NCI-H345 (cell line): ENCODE measurements around the gene ZRANB1.
"Not testable (repeated sequence)": the region's sequence is repeated elsewhere in the genome, so short reads cannot be mapped to it uniquely, and the experiment has no call there.

Source experiments
- DNase-seq: peaks from one replicate; lab custom pipeline; 2025; lab: John Stamatoyannopoulos, UW

The ZRANB1 gene

DNA sequence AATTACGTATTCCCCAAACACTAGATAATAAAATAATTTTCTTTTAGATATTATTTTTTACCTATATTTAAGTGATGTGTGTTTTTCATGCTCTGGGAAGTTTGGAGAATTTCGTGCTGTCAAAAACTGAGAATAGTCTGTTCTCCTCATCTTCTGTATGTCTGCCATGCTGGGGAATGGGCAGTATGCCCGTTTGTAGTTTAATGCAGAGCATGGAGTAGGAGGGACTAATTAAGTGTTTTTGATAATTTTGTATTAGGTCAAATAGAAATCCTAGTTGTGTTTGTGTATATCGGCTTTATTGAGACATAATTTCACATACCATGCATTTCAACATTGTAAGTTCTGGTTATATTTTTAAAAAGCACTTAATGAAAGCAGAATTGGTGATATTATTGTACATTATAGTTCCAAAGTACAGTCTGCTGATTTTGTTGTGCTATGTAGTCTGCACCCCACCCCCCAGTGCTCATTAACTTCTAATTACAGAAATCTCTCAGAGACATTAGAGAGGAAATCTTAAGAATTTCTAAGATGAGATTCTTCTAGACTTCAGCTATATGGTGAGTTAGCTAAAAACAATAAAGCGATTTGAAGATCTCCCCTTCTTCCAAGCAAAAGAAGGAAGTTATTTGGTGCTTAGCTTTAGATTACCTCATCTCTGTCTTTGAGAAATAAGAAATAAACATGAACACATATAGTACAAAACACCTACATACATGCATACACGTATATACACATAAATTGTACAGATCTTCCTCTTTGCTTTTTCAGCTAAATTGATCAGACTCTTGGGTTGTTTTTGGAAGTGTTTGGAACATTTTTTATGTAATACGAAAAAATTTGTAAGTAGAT, 22.2 kb downstream of the ZRANB1 start:
- DNase-seq: no peak

DNA sequence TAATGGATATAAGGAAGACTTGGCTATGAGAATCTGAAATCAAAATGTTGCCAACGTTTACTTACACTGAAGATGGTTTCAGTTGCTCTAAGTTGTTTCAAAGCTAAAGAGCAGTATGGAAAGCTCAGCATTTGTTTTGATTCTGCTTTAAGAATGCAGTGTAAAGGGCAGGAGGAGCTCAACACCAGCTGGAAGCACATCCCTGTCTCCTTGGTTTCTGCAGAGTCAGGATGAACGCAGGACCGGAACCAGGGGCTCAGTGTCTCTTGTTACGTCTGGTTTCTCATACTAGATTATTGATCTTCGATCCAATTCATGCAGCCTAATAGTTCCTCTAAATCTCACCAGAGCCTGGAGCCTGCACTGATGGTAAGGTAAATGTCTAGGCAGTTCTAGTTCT, 24.1 kb downstream of the ZRANB1 start:
- DNase-seq: no peak

DNA sequence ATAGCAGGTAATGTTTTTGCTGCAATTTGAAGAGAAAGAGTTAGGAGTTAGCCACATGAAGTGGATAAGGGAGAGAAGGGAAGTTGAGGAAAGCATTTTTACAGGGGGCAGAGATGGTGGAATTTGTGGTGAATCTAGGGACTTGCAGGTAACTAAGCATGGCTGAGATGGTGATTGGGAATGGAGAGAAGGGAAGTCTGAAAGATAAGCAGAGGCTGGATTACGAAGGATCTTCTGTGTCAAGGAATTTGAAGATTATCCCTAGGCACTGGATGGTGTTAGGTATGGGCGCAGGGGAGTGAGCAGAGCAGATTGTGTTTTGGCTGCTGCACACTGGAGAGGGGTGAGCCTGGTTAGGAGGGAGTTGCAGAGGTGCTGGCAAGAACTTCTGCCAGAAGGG, 25.3 kb downstream of the ZRANB1 start:
- DNase-seq: no peak

DNA sequence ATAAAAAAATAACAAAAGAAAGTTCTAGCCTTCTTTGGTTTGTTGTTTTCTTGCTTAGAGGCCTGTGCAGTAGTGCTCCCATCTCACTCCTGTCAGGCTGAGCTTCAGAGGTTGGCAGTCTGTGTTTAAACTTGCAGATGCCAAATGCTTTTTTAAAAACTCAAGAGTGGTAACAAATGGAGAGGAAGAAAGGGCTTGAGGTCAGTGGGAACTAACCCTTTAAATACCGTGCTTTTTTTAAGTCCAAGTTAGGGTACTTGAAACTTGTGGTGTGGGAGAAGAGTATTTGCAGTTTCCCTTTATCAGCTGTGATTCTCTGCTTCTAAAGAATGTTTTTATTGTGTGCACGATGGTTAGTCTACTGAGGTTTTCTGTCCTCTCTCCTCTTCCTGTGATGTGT, 29.4 kb downstream of the ZRANB1 start:
- DNase-seq: no peak

DNA sequence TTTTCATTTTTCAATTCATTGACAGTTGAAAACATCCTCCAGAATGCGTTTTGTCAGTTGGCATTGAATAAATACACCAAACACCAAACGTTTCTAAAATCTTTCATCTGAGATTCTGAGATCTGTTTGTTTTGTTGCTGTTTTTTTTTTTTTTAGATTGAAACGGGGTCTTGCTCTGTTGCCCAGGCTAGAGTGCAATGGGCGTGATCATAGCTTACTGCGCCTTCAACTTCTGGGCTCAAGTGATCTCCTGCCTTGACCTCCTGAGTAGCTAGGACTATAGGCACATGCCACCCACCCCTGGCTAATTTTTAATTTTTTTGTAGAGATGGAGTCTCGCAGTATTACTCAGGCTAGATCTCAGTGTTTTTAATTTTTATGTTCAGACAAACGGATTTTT, 30.7 kb downstream of the ZRANB1 start:
- DNase-seq: no peak

DNA sequence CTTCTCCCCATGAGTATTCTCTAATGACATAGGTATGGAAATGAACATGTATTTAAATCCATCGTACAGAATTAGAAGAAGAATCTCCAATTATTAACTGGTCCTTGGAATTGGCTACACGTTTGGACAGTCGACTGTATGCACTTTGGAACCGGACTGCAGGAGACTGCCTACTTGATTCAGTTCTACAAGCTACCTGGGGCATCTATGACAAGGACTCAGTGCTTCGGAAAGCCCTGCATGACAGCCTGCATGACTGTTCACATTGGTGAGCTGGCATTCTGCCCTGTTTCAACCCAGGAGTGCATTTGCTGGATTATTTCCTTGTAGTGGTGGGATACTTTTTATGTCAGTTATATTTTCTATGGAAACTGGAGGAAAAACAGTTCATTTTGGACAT, 32.2 kb downstream of the ZRANB1 start:
- no peak for DNase-seq

DNA sequence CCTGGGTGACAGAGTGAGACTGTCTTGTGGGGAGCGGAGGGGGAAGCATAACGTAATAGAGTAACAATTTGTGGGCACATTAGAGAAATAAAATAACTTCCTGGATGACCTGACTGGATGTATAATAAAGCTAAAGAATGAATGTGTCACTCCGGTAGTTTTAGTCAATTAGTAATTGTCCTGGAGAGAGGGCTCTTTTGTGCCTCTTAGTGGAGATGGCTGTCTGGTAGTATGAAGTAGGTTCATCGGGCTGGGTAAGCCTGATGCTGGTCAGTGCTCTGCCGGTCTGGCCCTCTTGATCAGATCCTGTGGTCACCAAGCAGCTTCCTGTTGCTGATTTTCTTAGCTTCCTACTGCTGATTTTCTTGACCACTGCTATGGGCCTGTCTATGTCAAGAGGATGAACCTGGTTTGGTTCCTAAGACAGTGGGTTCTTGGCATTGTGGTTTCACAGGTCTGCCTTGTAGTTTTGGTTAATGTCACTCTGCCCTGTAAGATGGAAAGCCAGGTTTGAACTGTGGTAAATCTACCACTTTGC, 34.1 kb downstream of the ZRANB1 start:
- DNase-seq: no peak

DNA sequence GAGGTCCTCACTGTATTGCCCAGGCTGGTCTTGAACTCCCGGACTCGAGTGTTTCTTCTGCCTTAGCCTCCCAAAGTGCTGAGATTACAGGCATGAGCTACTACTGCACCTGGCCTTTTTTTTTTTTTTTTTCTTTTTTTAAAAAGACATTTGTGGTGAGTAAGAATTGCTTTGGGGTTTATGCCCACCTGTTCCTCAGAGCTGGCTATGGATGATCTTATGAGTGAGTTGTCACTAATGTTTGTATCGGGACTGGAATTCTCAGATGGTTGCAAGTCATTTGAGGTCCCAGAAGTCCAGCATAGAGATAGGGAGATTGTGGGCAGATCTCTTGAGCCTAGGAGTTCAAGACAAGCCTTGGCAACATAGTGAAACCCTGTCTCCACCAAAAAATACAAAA, 35.2 kb downstream of the ZRANB1 start:
- DNase-seq: no peak

DNA sequence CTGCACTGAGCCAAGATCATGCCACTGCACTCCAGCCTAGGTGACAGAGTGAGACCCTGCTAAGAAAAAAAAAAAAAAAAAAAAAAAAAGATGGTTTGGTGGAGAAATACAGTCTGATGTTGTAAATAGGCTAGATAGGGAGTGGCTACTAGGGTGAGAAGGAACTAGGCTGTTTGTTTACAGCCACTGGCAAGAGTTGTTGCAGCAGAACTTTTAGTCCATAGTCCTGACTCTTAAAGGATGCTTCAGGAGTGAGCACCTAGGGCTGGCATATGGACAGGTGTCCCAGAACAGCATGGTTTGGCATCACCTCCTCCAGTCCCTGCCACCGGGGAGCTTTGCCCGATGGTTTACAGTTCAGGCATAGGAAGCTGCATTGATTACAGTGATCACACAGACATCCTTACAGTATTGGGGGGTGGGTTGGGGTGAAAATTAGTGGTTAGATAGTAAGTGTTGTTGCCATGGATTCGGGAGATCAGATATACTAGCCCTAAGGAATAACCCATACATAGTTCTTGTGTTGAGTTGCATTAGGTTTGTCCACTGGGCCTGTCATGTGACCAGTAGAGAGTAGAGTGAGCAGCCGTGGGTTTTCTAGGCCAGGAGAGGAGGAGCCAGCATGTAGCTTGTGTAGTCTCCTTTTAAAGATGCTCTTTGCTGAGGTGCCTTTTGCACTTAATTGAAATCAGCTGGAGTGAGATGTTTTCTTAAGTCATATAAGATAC, 35.9 kb downstream of the ZRANB1 start:
- no peak for DNase-seq

DNA sequence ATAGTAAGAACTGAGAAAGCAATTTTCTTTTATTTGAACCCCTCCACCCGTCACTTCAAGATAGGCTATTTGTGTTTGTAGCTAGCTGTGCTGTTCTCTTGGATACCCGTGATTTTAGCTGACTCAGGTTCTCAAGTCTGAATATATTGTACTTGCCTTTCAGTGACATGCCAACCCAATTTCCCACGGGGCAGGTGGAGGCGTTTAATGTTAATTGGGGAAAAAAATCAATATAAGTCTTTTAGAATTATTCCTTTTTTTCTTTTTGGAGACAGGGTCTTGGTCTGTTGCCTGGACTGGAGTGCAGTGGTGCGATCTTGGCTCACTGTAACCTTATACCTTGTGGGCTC, 36.4 kb downstream of the ZRANB1 start:
- no peak for DNase-seq

DNA sequence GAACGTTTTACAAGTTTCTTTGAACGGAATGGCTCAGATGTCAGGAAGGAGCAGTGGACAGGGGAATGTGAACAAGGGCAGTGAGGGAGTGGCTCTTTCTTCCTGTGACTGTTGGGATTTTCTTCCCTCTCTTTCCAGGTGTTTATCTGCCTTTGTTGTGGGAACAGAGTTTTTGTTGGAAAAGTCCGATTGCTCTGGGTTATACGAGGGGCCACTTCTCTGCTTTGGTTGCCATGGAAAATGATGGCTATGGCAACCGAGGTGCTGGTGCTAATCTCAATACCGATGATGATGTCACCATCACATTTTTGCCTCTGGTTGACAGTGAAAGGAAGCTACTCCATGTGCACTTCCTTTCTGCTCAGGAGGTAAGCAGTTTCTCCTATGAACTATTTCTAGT, 41.4 kb downstream of the ZRANB1 start:
- no peak for DNase-seq

DNA sequence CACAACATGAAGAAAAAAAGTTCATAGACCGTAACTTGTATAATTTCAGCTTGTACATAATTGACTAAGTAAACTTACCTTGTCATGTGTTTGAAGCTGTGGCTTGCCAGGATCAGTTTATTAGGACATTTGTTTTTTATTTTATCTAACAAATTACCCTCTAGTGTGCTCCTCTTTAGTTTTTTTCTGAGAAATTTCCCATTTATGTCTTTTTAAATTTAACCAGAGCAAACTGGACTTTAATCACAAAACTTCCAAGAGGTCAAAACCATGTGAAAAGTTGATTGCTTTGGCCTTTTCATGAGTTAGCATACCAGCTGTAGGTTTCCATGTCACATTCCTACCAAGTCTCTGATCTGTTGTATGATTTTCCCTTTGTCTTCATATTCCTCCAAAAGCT, 42.5 kb downstream of the ZRANB1 start:
- DNase-seq: no peak

DNA sequence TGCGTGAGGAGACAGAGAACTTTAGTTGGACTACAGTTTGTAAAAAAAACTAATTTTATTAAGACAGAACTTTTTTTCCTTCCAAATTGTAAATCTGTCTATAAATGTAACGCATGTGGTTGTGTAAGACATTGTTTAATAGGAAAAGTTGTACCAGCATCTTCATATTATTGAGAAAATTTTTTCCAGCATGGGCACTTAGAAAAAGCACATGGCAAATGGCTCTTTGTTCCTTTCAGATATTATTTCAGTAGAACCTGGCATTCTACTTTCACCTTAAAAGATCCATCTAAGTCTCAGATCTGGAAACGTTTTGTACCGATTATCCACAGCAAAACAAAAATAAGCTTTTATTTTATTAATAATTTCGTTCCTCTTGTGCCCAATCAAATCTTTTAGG, 43.2 kb downstream of the ZRANB1 start:
- DNase-seq: no peak

DNA sequence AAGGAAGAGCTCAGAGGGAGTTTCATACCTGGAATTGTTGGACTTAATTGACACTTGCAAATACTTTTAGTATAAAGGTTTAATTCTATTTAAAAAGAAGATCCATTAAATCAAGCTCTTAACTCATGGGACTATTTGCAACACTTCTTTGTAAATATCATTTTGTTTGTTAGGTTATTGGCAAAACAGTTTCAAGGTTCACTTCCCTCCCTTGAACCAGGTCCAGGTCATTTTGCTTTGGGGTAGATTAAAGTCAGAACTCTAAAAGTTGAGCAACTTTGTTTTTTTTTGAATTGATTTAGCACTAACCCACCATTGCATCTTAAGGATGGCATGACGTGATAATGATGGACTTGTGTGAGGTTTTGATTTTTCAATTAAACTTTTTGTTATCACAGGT, 45.9 kb downstream of the ZRANB1 start:
- DNase-seq: no peak

DNA sequence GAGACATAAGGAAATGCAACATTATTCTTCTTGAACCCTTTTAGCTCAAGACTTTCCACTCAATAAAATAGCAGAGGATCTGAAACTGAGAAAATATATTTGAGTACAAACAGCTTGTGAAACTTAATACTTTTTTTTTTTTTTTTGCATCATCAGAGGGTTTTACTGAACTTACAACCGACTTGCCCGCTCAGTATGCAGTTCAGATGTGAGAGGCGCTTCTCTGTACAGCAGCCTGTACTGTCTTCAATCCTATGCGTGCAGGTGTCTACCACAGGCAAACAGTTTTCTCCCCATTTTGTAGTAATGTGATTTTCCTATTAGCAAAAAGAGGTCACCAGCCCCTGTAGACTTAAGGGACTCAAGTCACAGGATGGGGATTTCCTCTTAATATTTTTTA, 46.8 kb downstream of the ZRANB1 start:
- not testable (repeated sequence) for DNase-seq

DNA sequence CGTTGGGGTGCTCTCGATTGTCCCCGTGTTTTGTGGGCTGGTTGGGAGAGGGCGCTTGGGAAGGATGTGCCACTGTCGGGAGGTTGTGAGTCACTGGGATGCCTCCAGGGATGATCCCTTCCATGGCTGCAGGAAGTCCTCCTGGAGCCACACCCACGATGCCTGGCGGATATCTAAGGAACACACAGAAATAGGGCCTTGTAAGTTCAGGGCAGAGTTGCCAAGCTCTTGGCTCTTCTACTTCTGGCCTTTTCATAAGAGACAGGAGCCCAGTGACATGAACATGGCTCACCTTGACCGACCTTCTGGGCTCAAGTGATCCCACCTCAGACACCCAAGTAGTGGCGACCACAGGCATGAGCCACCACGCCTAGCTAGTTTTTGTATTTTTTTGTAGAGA, 47.6 kb downstream of the ZRANB1 start:
- no peak for DNase-seq

DNA sequence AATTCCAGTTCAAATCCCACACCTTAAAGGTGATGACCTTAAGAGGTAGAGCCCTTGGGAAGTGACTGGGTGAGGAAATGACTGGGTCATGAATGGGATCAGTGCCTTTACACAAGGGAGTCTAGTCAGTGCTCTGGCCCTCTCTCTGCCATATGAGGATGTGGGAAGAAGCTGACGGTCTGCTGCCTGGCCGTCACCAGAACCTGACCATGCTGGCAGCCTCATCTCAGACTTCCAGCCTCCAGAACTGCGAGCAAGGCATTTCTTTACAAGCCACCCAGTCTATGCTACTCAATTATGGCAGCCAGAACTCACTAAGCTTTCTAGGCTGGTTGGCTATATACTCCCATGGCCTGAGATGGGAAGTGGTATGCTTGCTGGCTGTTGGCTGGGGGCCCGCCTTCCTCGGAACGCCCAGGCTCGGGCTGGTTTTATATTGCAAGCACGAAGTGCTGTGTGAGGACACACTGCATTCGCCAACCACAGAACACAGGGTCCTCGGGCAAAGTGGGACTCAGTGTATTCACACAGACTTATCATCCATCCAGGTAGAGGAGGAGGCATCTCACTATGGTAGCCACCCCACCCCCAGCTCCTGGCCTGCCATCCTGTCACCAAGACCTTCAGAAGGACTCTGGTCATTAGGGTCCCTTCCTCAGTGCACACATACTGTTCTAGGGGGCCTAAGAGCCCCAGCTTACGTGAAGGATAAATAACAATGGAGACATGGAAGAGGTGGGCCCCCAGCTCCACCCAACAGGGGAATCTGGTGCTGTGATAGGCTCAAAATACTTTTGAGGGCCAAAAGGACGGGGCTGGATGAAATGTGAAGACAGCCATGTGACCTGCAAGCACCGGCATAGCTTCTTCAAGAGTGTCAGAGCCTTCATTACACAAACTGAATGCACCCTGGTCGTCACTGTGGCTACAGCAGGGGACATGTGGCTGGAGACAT, 49.0 kb downstream of the ZRANB1 start:
- DNase-seq: no peak

DNA sequence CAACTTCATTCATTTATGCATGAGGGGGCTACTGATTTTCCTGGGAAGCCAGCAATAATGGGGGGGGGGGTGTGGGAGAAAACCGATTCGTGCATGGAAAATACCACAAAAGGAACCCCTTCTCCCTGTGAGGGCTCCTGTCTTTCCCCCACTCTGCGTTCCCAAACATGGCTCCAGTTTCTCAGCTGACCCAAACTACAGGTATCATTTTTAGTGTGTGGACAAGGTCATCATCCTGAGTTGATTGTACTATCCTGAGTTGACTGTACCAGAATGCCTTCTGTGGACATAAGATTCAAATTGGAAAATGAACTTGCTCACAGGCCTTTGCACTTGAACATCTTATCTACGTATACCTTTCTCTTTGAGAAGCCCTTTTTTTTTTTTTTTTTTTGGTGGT, 49.9 kb downstream of the ZRANB1 start:
- DNase-seq: no peak

DNA sequence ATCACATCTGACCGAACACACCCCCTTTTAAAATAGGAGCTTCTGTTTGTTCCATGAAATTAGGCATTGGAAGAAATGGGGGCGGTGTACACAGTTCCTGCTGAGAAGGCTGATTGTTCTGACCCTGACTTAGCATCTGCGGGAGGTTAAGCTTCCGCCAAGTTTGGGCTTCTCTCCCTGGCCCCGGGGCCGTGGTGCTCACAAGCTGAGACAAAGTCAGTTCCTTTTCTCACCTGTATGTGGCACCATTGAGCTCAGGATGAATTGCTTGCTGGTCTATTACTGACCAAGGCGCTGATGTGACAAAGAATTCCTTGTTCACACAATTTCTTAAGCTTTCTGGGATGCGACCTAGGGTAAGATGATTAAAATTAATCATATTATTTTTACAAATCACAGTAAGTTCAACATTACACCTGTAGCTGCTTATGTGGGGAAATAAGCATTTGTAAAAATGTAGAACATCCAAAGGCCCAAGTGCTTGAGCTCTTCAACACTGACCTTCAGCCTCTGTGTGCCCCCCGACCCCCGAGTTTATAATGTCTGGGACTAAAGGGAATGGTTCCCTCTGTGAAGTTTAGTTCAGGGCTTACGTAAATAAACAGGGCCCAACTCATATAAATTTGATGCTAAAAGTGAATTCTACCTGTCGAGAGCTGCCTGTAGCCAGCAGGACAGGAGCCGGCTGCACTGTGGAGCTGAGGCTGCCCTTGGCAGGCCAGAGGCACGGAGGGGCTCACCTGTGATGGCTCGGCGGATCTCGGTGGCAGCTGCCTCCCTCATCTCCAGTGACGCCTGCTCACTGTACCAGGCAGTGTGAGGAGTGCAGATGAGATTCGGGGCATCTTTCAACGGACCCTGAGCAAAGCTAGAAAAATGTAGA, 50.8 kb downstream of the ZRANB1 start:
- peak; percentile 24 for DNase-seq

DNA sequence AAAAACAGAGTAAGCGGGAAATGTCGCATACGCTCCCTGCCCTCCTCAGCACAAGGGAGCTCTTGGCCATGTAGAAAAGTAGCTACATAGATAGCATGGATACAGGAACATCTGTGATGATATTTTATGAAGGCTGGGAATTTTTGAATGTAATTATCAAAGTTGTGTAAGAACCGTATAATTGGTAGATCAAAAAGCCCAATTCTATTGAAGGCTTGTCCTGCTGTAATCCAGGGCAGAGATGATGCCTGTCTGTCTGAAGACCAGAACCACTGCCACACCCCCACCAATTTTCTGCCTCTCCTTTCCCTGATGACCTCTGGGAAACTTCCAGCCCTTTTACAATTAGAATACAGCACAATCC, 51.4 kb downstream of the ZRANB1 start:
- no peak for DNase-seq

DNA sequence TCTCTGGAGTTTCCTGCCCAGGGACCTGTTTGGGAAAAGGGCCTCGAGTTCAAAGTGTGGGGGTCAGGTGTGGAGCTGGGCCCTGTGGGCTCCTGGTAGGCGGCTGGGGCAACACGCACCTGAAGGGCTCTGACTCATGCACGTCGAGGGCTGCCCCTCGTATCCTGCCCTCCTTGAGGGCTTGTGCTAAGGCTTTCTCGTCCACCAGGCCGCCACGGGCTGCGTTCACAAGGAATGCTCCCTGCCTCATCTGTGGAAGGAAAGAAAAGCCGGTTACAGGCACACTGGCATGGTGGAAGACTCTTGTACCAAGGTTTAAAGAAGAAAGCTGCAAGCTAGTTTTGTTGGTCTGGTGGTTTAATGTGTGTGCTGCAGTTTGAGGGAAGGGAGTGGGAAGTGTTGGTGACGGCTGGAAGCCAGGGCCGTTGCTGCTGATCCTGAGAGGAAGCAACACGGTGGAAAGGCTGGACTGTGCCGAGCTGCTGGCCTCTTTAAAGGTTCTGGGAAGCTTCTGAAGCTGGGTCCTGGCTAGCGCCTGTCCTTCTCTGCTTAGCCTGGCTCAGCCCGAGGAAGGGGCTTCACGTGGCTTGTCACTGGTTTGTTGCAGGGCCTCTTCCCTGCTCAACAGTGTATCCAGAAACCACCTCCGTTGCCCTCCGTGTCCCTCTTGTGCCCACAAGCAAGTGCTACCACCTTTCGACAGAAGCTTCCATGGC, 52.0 kb downstream of the ZRANB1 start:
- DNase-seq: no peak
